ENCODE data around the gene PTPRN2.
A peak's percentile ranks its signal among the peaks of the same experiment; 100 is the strongest.
"Not testable (repeated sequence)": the region's sequence is repeated elsewhere in the genome, so short reads cannot be mapped to it uniquely, and the experiment has no call there.

Gene PTPRN2

DNA sequence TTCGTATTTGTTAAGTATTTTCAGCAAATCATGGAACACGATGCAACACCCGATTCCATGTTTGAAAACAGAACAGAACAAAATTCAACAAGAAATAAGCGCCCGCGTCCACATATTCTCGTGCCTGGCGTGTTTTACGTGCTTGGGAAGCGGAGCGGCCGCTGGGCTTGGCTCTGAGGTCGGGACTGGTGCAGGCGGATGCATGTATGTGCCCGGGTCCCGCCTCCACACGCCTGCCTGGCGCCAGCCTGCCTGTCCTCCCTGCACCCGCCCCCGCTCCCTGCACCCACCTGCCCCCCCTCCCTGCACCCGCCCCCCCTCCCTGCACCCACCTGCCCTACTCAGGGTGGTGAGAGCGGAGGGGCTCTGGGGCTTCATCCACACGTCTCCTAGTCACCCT lies 796.4 kb downstream of the PTPRN2 start:
- no peak for DNase-seq (ENCODE audit: low spot score)
- no peak for FAIRE-seq

DNA sequence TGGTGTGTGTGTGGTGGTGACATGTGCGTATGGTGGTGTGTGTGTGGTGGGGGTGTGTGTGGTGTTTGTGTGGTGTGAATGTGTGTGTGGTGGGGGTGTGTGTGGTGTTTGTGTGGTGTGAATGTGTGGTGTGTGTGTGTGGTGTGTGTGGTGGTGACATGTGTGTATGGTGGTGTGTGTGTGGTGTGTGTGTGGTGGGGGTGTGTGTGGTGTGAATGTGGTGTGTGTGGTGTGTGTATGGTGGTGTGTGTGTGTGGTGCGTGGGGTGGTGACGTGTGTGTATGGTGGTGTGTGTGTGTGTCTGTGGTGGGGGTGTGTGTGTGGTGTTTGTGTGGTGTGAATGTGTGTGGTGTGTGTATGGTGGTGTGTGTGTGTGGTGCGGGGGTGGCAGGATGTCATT lies 797.7 kb downstream of the PTPRN2 start:
- no peak for DNase-seq (ENCODE audit: low spot score)
- peak; percentile 99 for FAIRE-seq

DNA sequence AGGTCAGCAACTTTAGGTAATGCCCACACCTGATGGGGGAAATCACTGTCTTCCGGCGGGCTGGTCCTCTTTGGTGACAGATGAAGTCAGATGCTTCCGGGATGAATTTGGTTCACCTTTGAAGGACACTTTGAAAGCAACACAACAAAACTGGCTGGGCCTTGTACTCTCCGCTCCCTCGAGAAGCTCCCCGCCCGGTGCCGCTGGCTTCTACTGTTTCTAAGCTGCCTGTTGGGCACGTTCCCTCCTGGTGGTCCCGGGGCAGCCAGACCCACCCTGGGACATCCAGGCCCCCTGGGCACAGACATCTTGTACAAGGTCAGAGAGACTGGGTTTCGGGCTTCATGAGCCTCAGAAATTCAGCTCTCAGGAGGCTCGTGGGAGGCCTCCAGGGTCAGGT lies 798.5 kb downstream of the PTPRN2 start:
- DNase-seq (ENCODE audit: low spot score) (no peak), FAIRE-seq (no peak)

DNA sequence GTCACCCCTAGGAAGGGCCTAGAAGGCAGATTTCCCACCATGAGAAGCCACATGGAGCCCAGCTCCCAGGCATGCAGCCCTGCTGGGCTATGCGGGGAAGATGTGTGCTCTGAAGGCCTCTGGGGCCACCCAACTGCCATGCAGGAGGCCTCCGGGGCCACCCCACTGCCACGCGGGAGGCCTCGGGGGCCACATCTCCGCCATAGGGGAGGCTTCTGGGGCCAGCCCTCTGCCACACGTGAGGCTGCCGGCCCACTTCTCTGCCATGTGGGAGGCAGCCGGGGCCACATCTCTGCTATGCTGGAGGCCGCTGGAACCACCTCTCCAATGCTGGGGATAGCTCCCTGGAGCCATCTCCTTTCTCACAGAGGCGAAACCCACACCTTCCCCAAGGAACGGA lies 799.0 kb downstream of the PTPRN2 start:
- no peak for FAIRE-seq

DNA sequence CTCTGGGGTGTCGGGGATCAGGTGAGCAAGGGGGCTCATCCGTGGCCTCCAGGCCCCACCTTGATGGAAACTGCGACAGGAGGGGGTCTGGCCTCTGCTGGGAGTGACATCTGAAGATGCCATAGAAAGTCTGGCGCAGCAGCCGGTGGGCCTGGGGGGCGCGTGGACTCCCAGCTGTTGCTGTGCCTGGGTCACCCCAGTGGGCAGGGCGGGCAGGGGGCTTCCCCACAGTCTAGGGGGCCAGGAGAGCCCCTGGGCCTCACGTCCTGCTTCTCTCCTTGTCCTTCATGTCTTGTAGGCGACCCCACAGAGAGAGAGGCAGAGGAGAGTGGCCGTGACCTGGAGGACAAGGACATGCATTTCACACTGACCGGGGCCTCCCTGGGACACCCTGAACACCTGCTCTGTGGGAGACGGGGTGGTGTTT lies 800.3 kb downstream of the PTPRN2 start:
- no peak for FAIRE-seq
- DNase-seq (ENCODE audit: low spot score): no peak

More for the DNA sequence above, 799.0 kb downstream of the PTPRN2 start:
- no peak for DNase-seq (ENCODE audit: low spot score)

DNA sequence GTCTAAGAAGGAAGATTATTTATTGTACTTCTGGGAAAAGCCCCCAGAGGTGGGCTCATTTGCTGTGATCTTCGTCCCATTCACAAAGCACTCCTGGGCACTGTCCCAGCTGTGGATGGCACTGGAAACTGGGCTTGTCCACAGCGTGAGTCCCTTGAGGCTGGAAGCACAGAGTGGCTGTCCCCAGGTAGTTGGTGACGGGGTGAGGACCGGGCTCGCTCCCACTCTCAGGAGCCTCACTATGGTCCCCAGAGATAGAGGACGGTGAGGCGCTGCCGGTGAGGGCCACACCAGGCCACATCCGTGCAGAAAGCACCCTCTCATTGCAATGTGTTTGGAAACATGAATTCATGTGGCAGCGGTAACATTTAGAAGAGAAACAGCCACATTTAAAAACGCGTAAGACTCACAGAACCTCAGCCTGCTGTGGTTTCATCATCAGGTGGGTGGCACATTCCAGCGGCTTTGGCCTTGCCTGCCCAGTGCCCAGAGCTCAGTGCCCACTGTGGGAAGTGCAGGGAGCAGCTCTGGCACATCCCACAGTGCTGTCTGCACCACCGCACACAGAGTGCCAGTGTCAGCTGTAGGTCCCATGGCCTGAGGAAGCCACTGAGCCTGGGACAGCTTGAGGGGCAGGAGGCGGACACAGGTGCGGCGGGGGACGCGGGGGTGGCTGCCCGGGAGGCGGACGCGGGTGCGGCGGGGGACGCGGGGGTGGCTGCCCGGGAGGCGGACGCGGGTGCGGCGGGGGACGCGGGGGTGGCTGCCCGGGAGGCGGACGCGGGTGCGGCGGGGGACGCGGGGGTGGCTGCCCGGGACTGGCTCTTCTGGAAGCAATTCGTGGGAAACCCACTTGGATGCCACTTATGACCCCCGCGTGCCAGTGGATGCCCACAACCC lies 801.0 kb downstream of the PTPRN2 start:
- FAIRE-seq (no peak), DNase-seq (ENCODE audit: low spot score) (no peak)

DNA sequence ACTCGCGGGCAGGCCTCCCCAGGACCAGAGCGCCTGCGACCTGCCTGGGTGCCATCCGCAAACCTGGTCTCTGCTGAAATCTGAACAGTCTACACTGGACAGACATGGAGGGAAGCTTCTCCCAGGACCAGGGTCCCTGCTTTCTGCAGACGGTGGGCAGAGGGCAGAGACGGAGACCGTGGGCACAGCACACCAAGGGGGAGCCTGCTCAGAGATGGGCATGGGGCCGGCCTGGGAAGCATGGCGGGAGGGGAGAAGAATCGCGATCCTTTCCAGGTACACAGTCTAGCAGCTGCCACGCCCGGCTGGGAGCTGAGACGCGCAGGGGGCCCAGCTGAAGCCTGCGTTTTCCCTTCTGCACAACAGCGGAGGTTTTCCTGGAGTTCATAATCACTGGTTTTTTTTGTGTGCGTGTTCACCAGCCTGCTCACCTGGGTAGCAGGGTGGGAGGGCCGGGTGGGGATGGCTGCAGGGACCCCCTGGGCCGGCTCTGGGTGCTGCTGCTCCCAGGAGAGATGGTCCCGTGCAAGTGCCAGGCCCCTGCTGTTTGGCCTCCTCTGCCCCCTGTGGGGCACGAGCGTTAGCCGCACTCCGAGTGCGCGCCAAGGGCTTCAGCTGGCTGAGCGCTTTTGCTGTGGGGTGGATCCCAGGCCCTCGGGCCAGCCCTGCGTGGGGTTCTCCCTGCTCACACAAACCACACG lies 802.0 kb downstream of the PTPRN2 start:
- DNase-seq (ENCODE audit: low spot score) (no peak), FAIRE-seq (no peak)

DNA sequence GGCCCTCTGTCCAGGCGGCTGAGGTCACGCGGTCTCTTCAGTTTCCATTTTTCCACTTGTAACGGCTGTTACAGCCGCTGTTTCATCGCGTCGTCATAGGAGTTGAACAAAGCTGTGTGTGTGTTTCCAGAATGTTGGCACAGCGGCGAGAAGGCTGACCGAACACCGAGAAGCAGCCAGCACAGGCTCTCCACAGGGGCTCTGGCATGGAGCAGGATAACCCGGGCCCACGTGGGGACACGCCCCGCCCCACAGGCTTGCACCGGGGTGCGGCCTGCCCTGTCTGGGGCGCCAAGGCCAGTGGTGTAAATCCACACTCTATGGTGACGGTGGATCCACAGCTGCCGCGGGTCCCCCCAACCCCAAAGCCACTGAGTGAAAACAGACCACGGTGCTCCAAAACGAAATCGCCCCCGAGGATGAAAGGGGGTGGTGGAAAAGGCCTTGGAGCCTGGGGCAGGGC lies 802.6 kb downstream of the PTPRN2 start:
- no peak for FAIRE-seq
- no peak for DNase-seq (ENCODE audit: low spot score)

DNA sequence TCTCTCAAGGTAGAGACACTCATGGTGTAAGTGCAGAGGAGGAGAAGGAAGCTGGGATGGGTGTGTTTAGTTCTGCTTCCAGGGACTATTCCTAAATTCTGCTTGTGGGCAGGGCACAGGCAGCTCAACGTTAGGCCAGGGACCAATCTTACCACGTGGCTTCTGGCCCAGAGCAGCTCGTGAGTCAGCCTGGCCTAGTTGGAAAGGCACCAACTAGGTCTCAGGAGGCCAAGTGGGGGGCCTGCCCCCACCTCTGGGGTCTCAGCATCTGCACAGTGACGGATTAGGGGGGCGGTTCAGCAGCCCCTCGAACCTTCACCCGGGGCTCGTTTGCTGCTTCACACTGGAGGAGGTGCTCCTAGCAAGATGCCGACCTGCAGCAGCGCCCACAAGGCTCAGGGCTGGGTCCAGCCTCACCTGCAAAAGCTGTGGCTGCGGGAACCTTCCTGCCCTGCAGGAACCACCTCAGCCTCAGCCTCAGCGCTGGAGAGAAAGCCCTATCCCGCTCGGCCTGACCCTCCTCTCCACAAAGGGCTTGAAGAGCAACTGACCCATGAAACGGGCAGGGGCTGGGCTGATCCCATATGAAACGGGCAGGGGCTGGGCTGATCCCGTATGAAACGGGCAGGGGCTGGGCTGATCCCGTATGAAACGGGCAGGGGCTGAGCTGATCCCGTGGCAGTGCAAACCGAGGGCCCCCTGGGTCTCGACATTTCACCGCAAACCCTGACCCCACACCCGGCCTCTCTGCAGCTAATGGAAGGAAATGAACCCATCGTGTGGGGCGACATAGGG lies 803.4 kb downstream of the PTPRN2 start:
- DNase-seq (ENCODE audit: low spot score): peak; percentile 13
- no peak for FAIRE-seq

DNA sequence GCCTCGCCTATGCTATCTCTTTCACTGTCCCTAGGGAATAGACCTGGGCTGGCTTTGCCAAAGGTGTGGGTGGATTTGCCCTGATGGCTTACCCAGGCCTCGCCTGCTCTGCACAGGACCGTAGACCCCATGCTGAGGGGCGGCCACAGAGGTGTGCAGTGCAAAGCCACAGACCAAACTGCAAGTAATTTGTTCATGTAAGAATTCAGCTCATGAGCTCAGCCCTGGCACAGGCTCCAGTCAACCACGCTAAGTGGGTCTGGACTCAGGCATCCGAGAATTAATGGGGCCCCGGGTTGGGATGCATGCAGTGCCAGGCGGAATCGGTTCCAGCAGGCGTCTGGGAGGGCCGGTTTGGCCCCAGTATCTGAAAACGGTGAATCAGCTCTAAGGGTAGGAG lies 805.6 kb downstream of the PTPRN2 start:
- FAIRE-seq: no peak

DNA sequence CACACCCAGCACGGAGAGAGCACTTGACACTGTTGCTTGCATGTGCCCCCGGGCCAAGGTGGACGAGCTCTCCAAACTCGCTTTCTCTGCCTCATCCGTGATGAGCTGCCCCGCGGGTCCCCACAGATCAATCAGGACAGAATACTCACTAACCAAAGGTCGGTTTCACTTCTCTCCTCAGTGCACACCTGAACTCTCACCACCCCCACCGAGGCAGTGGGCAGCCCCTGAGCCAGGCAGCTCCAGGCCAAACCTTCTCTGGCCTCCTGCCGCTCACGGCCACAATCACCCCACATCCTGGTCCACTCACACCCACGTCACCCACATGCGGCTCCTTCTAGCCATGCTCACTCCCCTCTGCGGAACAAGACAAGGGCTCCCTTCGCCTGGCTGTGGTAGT lies 806.9 kb downstream of the PTPRN2 start:
- DNase-seq (ENCODE audit: low spot score) (no peak), FAIRE-seq (no peak)

More for the DNA sequence above, 805.6 kb downstream of the PTPRN2 start:
- no peak for DNase-seq (ENCODE audit: low spot score)

DNA sequence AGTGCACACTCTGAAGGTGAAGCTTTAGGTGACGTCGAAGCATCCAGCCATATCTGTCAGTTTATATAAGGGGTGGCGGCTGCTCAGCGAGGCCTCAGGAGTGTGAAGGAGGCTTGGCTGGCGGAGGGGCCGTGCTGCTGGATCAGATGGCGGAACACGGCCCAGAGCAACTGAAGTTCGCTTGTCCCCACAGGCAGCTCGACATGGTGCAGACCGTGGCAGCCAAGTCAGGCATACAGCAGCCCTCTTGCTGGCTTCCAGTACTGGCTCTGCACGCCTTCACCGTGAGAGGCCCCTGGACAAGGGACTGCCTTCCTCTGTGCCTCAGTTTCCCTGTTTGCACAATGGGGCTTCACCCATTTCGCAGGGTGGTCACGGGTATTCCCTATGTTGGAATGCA lies 807.3 kb downstream of the PTPRN2 start:
- DNase-seq (ENCODE audit: low spot score): no peak
- no peak for FAIRE-seq

DNA sequence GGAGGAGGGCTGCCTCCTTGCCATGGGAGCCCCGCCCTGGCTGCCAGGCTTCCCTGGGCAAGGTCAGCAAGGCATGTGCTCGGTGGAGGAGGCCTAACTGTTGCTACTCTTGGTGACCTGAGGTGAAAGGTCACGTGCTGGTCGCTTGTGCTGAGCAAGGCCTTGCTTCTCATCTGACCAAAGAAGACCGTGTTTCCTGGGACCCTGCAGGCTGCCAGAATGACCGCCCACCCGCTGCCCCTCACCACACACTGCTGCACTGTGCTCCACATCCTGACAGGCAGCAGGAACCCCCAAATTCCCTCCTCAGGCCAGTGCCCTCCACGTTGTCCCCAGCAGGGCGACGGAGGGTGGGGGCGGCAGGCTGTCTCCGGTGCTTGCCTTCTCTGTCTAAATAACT lies 808.4 kb downstream of the PTPRN2 start:
- DNase-seq (ENCODE audit: low spot score) (no peak), FAIRE-seq (no peak)

DNA sequence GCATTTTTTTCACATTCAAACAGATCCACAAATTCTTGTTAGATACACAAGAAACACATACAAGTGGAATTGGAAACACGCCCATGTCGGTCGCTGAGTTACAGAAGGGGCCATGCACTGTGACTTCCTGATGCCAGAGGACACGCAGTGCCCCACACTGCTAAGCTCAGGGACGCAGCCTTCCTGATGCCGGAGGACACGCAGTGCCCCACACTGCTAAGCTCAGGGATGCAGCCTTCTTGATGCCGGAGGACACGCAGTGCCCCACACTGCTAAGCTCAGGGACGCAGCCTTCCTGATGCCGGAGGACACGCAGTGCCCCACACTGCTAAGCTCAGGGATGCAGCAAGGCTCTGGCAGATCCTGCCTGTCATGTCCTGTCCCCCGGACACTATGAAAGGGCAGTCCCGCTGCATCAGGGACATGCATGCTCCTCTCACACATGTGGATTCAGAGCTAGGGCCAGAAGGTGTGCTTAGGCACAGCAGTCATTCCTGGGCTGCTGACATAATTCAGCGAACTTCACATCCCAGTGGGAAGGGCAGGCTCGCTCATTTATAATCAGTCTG lies 810.3 kb downstream of the PTPRN2 start:
- not testable (repeated sequence) for FAIRE-seq; DNase-seq (ENCODE audit: low spot score)

DNA sequence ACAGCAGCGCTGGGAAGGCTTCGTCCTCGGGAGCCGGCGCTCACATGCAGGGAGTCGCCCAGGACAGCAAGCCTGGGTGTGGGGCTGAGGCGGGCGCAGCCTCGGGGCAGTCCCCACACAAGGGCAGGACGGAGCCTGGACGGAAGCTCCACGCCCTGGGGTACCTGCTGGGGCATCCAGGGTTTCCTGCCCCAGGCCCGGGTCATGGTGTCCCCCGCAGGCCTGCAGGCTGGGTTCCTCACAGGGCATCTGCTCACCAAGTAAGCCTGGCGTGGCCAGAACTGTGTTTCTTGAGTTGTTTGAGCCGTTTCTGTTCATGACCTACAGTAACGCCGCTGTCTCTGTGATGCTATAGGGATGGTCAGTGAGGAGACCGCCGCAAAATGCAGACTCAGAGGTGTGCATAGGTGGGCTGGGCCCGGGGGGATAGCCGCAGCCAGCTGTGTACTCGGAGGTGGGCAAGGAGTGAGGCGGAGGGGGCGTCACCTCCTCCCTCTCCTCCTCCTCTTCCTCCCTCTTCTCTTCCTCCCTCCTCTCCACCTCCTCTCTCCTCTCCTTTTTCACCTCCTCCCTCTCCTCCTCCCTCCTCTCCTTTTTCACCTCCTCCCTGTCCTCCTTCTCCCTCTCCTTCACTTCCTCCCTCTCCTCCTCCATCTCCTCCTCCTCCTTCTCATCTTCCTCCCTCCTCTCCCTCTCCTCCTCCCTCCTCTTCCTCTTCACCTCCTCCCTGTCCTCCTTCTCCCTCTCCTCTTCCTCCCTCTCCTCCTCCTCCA lies 811.9 kb downstream of the PTPRN2 start:
- FAIRE-seq: no peak
- DNase-seq (ENCODE audit: low spot score): no peak

DNA sequence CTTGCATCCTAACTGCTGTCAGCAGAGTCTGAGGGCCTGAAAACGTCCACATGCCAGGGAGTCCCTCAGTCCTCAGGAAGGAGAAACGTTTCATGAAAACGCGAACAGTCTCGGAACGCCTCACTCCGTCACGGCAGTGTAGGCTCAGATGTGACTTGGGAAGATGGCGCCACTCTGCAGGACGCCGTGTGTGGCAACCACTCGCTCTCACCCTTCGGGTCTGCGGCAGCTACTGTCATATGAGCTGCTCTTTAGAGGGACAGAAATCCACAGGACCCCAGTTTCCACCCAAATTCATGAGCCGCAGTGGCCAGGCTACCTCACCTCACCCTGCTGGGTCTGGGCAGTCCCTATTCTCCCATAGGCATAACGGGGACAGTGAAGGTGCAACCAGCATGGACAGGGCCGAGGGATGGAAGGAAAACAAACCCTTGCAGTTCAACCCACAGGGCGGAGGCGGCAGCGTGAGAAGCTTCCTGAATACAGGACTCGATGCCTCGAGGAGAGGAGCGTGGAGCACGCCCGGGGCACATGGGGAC lies 812.5 kb downstream of the PTPRN2 start:
- FAIRE-seq: no peak
- DNase-seq (ENCODE audit: low spot score): no peak

DNA sequence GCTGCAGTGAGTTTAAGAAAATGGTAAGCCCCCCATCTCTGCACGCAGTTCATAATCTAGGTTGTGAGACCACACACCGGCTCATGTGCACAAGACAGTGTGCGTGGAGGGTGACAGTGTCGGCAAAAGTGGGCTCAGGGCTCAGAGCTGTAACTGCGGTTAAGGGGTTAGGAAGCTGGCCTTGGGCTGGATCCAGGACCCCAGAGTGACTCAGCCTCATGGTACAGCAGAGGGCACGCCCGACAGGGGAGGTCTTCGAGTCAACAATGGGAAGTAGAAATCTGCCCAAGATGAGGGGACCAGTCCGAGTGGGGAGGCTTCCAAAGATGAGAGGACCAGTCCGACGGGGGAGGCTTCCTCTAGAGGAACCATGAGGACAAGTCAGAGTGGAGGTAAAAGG lies 813.1 kb downstream of the PTPRN2 start:
- DNase-seq (ENCODE audit: low spot score) (no peak), FAIRE-seq (no peak)

DNA sequence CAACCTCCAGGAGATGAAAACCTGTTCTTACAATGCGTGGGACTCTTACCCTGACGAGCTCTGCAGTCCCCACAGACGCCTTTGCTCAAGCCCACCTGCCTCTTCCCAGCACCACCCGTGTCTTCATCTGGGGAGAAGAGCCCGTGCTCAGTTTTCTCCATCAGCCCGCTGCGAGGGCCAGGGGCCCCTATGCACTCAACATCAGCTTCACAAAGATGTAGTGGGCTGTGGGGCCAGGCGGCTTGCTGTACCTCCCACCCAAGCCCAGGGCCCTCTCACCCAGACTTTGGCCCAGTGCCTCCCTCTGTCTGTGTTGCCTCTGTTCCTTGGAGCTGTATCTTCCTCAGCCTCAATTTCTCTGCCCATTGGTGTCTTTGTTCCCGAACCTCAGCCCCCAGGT lies 814.3 kb downstream of the PTPRN2 start:
- DNase-seq (ENCODE audit: low spot score) (no peak), FAIRE-seq (no peak)

DNA sequence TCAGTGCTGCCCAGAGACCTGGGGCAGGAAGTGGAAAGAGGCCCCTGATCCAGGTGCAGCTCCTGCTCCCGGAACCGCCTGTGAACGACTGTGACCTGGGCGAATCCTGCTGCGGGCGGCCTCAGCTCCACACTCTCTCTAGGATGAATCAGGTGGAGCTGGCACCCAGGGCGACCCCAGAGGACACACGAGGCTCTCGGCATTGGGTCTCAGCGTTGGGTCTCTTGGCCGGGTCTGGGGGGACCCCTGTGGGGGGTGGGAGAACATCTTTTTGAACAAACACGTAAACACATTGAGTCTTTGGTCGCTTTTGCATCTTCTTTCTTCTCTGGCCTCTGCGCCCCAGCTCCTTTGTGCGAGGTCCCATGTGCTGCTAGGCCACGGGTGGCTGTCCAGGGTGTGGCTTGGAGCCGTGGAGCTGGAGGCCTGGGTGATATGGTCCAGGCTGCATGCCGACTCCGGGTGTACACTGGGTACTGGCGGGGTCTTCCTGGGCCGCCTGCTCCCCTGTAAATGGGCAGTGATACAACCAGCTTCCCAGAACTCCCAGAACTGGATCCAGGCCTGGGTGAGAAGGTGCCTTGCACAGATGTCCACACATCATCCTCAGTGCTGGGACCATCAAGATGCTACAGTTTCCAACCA lies 815.0 kb downstream of the PTPRN2 start:
- DNase-seq (ENCODE audit: low spot score): no peak
- no peak for FAIRE-seq

DNA sequence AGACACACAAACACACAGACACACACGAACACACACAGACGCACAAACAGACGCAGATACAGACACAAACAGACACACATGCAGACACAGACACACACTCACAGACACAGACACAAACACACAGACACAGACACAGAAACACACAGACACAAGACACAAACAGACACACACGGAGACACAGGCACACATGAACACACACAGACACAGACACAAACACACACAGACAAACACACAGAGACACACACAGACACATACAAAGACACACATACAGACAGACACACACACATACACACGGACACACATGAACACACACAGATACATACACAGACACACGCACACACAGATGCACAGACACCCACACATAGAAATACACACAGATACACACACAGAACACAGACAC lies 815.9 kb downstream of the PTPRN2 start:
- no peak for DNase-seq (ENCODE audit: low spot score)
- FAIRE-seq: no peak
